Heart right ventricle (tissue), 16 donors: Measurements from ENCODE around the gene ABHD10. TPM values are rescaled to one million over a fixed set of nuclear protein-coding genes. Genes with fewer than 3 reads are reported as not detected.

Experiments
- ATAC-seq, 8 donors: fragments of 200-7000 bp; cut with Tn5 transposase; one replicate each; pipeline ENCODE4 v1.9.1; 2020; ENCODE audit warnings: mild to moderate bottlenecking in 8 of 8, moderate library complexity in 8 of 8, moderate number of reproducible peaks in 1 of 8
- DNase-seq, 2 donors: peaks; one replicate each; pipeline ENCODE4 v3.0.0-alpha.2; 2020
- H3K27ac ChIP-seq, 10 donors: fragments of 200-600 bp; sonication (generic) in 2 of 10; one replicate each; pipeline versions ENCODE4 v1.5.0 to v1.8.0; 2020 to 2022; ENCODE audit warnings: mild to moderate bottlenecking in 3 of 10
- H3K27me3 ChIP-seq, 7 donors: fragments of 200-600 bp; one replicate each; pipeline ENCODE4 v1.8.0; 2021 to 2022; ENCODE audit warnings: mild to moderate bottlenecking in 2 of 7
- H3K36me3 ChIP-seq, 9 donors: fragments of 200-600 bp; sonication (generic) in 1 of 9; one replicate each; pipeline versions ENCODE4 v1.5.0 to v1.8.0; 2020 to 2022; ENCODE audit warnings: mild to moderate bottlenecking in 2 of 9
- H3K4me1 ChIP-seq, 9 donors: fragments of 200-600 bp; sonication (generic) in 1 of 9; one replicate each; pipeline versions ENCODE4 v1.5.0 to v1.8.0; 2020 to 2022; ENCODE audit warnings: mild to moderate bottlenecking in 4 of 9
- H3K4me3 ChIP-seq, 10 donors: fragments of 200-600 bp; sonication (generic) in 2 of 10; one replicate each; pipeline versions ENCODE4 v1.5.0 to v1.8.0; 2020 to 2022; ENCODE audit warnings: mild to moderate bottlenecking in 7 of 10, moderate library complexity in 2 of 10
- H3K9me3 ChIP-seq, 11 donors: fragments of 200-600 bp in 10 of 11; sonication (generic) in 2 of 11; one replicate each; pipeline versions ENCODE4 v1.5.0 to v1.8.0; 2013 to 2022; ENCODE audit warnings: mild to moderate bottlenecking in 2 of 11, control low read depth in 1 of 11, moderate library complexity in 1 of 11
- WGBS, 2 donors: extraction: QIAGEN DNeasy Blood & Tissue Kit; methylation state at CpG; one replicate each; pipeline ENCODE4 v1.1.7; 2013; ENCODE audit warnings: inconsistent platforms in 1 of 2; 5-methylcytosine and 5-hydroxymethylcytosine counted together
- intact Hi-C, 10 donors: fragments of 100-400 bp; cut with DNase I; formaldehyde crosslinking; loops; one replicate each; pipeline versions ENCODE4 v1.11.1 to v1.14.2; 2022
- polyA plus RNA-seq, 2 donors: library from polyadenylated mRNA; stranded (reverse); fragments of 200-250 nt; gene quantifications; one replicate each; pipeline ENCODE4 v1.2.3, GENCODE V29; 2013
- total RNA-seq, 10 donors: library from RNA; stranded (reverse); fragmentation: NEBNext Ultra II Directional in 3 of 10; extraction: Animal tissue kit (Norgen Biotek cat#: 25700) in 3 of 10; gene quantifications; one replicate each; pipeline versions ENCODE4 v1.2.1 to v1.2.4, GENCODE V29; 2021 to 2023
- TF ChIP-seq, protein P1 (sequence below), 9 donors: fragments of 200-600 bp; sonication (generic) in 2 of 9; IDR thresholded peaks; one replicate each; pipeline versions ENCODE4 v1.5.0 to v1.8.0; 2021 to 2022; ENCODE audit warnings: antibody characterized with exemption in 9 of 9, mild to moderate bottlenecking in 5 of 9, moderate library complexity in 1 of 9
- donor health status: Arrhythmogenic right ventricular cardiomyopathy.
- donor health status: ischemic (EF 13 %, LVEDD 7.1; RV severe dilation, severe dysfunction).
- donor health status: healthy with polysubstance abuse.
- donor health status: DM: no; HTN: yes; CAD: no.
- donor health status: DM: no; HTN: no; CAD: no.
- donor health status: ischemic (EF 25% LVEDD 6.9; RV normal size, moderate dysfunction).
- donor health status: ischemic (EF 25% LVEDD 5.7; RV mildly dilated, moderate dysfunction).
- donor health status: healthy.
- donor health status: DM: yes; HTN: yes; CAD: no.
- donor health status: Ischemic cardiomyopathy.
- donor health status: ischemic (EF 35%, LVEDD 5.7; RV mildly dilated, moderate dysfunction).
- donor health status: nonischemic (EF 11% LVEDD 7.7; RV severe dilation, severe dysfunction).
- donor health status: DM: yes; HTN: yes; CAD: no.
- donor health status: PGD.
- donor health status: ischemic (EF 29% LVEDD 5.4; RV normal size, mild dysfunction).
- donor health status: nonischemic (EF 23%, LVEDD 6.1; RV moderate dilation, normal function).

The ABHD10 gene
- total and polyA plus RNA-seq, 12 donors = 10.5 to 57.8 (median 50.1) TPM

GRCh38 chr3:112017091-112017490, 38.3 kb downstream of the ABHD10 start:
- DNase-seq (no peak), ATAC-seq (no peak)
- Histone ChIP-seq H3K27me3 (no peaks in the 10 kb centered on the region), H3K4me3 (no peak overlapping the region), H3K4me1 (peaks cover 0 to 19% (median 13%) of the 10 kb centered on the region in 9 donors), H3K9me3 (no peaks in the 10 kb centered on the region), H3K36me3 (no peaks in the 10 kb centered on the region), H3K27ac (no peak overlapping the region)
- TF ChIP-seq, protein P1, sequence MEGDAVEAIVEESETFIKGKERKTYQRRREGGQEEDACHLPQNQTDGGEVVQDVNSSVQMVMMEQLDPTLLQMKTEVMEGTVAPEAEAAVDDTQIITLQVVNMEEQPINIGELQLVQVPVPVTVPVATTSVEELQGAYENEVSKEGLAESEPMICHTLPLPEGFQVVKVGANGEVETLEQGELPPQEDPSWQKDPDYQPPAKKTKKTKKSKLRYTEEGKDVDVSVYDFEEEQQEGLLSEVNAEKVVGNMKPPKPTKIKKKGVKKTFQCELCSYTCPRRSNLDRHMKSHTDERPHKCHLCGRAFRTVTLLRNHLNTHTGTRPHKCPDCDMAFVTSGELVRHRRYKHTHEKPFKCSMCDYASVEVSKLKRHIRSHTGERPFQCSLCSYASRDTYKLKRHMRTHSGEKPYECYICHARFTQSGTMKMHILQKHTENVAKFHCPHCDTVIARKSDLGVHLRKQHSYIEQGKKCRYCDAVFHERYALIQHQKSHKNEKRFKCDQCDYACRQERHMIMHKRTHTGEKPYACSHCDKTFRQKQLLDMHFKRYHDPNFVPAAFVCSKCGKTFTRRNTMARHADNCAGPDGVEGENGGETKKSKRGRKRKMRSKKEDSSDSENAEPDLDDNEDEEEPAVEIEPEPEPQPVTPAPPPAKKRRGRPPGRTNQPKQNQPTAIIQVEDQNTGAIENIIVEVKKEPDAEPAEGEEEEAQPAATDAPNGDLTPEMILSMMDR (IDR thresholded peaks at IDR 0.05) = no peak
- intact Hi-C loops = no loop called here

- 97 to 100% methylated on average over 4 of the region's 4 CpGs for WGBS, 2 donors
These were observed 39.9 kb downstream of the ABHD10 start for GRCh38 chr3:112018712-112019111.

GRCh38 chr3:112019716-112020115, 40.9 kb downstream of the ABHD10 start:
- Histone ChIP-seq H3K27me3 (no peaks in the 10 kb centered on the region), H3K4me1 (no peaks in the 10 kb centered on the region), H3K9me3 (no peaks in the 10 kb centered on the region), H3K4me3 (no peak overlapping the region), H3K27ac (no peak overlapping the region), H3K36me3 (no peaks in the 10 kb centered on the region)
- 73 to 82% methylated on average over 1 of the region's 1 CpG for WGBS, 2 donors
- DNase-seq = no peak
- TF ChIP-seq, protein P1 (IDR thresholded peaks at IDR 0.05) = no peak
- no peak for ATAC-seq
- intact Hi-C loops = no loop called here

More at GRCh38 chr3:112018712-112019111, 39.9 kb downstream of the ABHD10 start:
- Histone ChIP-seq H3K9me3 (no peaks in the 10 kb centered on the region), H3K27ac (no peak overlapping the region), H3K36me3 (no peaks in the 10 kb centered on the region), H3K27me3 (no peaks in the 10 kb centered on the region), H3K4me1 (peaks cover 0 to 3% (median 0%) of the 10 kb centered on the region in 9 donors), H3K4me3 (no peak overlapping the region)
- intact Hi-C loops = no loop called here
- DNase-seq (no peak), ATAC-seq (no peak)
- TF ChIP-seq, protein P1 (IDR thresholded peaks at IDR 0.05) = no peak

- Histone ChIP-seq H3K27me3 (no peaks in the 10 kb centered on the region), H3K9me3 (no peaks in the 10 kb centered on the region), H3K36me3 (no peaks in the 10 kb centered on the region), H3K4me3 (no peak overlapping the region), H3K27ac (no peak overlapping the region), H3K4me1 (no peaks in the 10 kb centered on the region)
- WGBS, 2 donors = 59 to 67% methylated on average over 1 of the region's 1 CpG
- intact Hi-C loops = no loop called here
- ATAC-seq (no peak), DNase-seq (no peak)
- TF ChIP-seq, protein P1 (IDR thresholded peaks at IDR 0.05) = no peak
These were observed 41.9 kb downstream of the ABHD10 start for GRCh38 chr3:112020674-112021085.
